COR-L47 (cell line): ENCODE results near the gene HSPB6.
A peak's percentile ranks its signal among the peaks of the same experiment; 100 is the strongest.

Experiments
- DNase-seq: peaks from one replicate; lab custom pipeline; 2025; lab: John Stamatoyannopoulos, UW

HSPB6 gene

DNA sequence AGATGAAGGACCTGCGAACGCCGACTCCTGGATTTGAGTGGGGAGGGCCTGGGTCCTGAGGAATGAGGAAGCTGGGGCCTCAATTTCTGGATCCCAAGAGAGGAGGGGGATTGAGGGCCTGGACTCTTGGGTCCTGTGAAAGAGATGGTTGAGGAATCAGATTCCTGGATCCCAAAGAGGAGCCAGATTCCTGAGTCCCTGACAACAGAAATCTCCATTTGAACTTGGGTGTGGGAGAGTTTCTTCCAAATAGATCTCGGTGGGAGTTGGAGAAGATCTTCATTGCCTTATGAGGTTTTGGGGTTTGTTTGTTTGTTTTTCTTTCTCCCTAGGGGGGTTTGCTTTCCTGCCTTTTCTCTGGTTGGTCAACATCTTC, 10.8 kb downstream of the HSPB6 start:
- no peak for DNase-seq

DNA sequence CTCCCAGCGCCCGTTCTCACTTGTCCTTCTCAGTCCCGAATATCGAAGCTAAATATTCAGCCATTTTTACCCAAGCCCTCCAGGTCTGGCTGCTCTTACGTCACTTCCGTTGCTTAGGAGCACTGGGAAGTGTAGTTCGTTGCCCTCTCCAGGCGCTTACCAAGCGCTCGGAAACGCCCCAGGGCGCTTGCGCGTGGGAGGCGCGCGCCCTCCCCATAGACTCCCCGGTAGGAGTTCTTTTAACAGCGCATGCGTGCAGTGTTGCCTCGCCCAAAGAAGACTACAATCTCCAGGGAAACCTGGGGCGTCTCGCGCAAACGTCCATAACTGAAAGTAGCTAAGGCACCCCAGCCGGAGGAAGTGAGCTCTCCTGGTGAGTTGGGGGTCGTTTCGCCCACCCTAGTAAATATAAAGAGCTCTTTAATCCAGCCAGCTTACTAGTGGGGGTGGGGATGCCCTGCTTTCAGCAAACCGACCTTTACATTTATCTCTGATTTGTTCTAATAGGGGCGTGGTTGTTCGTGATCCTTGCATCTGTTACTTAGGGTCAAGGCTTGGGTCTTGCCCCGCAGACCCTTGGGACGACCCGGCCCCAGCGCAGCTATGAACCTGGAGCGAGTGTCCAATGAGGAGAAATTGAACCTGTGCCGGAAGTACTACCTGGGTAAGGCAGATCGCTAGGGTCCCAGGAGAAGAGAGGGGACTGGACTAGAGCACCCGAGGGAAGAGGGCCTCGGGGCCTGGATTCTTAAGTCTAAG, 11.3 kb downstream of the HSPB6 start, which contains the start of the genes PSENEN and U2AF1L4:
Gene PSENEN (plus strand): TSS at position 324 of the 759 bp plus-strand sequence. CDS start 280 bp downstream, at position 604.
Gene U2AF1L4 (minus strand): TSS at position 91 of the 759 bp plus-strand sequence. CDS start 27 bp downstream, at position 64.
- DNase-seq, result peak; percentile 99

DNA sequence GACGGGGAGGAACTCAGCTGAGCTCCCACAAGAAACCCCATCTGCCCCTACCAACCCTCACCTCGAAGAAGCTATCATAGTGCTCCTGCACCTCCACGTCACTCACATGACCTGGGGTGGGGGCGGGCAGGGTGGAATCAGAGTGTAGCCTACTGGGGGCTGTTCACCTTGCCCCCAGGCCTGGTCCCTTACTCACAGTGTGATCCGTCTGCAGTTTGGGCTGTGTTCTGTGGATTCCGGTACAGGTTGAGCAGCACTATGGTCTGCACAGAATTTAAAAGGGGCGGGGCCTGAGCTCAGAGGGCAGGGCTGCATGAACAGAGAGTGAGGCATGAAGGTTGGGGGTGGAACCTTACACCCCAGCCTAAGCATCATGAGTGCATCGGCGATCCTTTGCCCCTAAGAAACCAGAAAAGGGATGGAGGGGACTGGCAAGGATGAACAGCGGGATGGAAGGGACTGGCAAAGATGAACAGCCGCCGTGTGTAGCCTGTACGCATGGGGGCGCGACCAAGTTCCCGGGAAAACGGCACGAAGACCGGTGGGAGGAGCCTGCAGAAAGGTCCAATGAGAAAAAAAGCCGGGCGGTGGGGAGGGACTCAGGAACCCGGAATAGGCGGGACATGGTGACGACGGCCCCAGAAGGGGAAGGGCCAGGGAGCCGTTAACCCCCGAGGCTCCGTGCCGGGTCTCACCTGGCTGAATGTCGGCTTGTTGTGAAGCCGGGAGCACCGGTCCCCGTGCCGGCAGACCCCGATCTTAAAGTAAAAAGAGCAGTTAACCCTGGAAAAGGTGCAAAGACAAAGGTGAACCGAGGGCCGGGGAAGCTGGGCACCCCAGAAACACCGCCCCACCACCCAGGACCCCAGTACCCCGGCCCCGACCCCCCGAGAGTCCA, 12.2 kb downstream of the HSPB6 start:
- DNase-seq, result peak; percentile 97

DNA sequence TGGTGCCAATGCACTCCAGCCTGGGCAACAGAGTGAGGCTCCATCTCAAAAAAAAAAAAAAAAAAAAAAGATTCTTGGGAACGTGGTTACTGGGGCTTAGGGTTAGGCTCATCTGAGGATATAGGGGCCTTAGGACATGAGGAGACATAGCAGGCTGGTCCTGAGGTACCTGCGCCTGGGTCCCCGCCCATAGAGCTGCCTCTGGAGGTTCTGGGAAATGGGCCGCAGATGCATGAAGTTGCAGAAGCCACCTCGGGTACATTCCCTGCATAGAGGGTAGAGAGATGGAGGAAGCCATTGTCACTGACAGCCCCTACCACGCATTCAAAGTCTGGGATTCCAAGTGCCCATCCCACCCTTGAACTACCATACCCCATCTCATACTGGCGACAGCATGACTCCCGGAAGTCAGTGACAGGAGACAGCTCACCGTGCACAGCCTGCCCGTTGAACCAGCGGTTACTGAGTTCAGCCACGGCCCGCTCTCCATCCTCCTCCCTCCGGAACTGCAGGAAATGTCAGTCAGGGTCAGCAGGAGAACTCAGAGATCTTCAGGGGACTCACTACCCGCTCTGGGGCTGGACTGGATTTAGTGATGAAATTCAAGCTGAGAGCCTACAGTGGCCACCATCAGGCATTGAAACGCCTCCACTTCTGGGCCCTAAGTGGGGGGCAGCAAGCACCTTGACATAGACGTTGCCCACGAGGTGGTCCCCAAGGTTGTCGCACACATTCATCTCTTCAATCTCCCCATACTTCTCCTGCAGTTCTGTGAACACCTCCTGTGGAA, 13.0 kb downstream of the HSPB6 start:
- DNase-seq, result no peak

- DNase-seq, result no peak
Observed at GRCh38 chr19:35742121-35742724, 14.6 kb downstream of the HSPB6 start, which contains the start of gene IGFLR1. TSS of gene IGFLR1 (minus strand) at chr19:35742452. CDS start at chr19:35741180, 1,272 bp downstream.

DNA sequence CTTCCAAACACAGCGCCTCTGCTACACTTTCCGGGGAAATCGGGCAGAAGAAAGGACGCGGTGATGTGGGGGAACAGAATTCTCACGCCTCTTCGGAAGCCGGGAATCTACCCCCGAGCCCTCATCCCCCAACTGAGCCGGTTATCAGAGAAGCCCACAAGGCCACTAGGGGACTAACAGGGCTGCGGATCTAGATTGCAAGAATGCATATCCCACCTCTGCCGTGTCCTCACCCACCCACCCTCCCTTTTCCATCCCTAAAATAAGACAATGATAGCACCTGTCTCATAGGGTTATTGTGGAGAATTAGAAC, 15.7 kb downstream of the HSPB6 start:
- no peak for DNase-seq

GRCh38 chr19:35740423-35741202, 16.2 kb downstream of the HSPB6 start:
- DNase-seq, result peak; percentile 98

DNA sequence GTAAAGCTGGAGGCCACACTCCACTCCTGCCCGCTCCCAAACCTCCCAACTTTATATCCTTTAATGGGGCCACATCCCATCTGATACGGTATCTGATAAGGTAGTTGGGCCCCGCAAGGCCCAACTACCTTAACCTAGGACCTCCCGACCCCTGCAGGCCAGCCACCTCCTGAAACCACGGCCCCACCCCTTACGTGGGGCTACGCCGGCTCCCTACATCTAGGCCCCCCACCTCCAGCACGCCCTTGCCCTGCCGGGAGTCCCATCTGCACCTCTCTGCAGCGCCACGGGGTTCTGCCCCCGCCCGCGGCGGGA, 16.8 kb downstream of the HSPB6 start:
- DNase-seq, result no peak

- DNase-seq, result no peak
Observed at GRCh38 chr19:35739275-35740107, 17.3 kb downstream of the HSPB6 start.

DNA sequence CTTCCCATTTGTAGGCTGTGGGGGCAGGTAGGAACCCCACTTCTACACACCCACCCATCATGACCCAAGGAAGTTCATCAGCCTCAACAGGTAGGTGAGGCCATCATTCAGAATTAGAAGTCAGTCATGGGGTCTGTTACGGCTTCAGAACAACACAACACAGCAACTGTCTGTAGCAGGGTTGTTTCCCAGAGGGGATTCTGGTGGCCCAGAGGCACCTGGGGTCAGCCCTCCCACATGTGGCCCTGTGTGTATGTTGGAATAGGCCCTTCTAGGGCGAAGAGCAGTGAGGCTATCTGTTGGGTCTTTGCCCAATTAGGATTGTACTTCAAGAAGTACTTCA, 18.0 kb downstream of the HSPB6 start:
- no peak for DNase-seq

DNA sequence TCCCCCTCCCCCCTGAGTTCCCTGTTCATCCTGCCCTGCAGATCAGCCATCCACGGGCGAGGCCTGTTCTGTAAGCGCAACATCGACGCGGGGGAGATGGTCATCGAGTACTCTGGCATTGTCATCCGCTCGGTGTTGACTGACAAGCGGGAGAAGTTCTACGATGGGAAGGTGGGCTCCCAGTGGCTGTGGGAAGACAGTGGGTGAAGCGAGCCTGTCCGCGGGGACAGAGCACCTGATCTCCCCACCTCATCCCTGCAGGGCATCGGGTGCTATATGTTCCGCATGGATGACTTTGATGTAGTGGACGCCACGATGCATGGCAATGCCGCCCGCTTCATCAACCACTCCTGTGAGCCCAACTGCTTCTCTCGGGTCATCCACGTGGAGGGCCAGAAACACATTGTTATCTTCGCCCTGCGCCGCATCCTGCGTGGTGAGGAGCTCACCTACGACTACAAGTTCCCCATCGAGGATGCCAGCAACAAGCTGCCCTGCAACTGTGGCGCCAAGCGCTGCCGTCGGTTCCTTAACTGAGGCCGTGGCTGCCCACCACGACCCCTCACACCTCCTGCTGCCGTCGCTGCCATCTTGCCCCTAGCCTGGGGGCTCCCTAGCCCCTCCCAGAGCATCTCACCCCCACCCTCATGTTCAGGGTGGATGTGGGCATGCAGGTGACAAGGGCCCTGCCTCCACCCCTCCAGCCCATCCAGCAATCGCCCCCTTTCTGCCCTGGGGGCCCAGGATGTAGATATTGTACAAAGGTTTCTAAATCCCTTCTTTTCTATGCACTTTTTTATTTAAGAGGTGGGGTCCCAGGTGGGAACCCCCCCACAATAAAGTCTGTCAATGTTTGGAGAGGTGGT, 18.6 kb downstream of the HSPB6 start:
- DNase-seq, result no peak

GRCh38 chr19:35736913-35737886, 19.6 kb downstream of the HSPB6 start:
- DNase-seq, result no peak

- DNase-seq, result no peak
Observed at GRCh38 chr19:35734889-35735288, 21.9 kb downstream of the HSPB6 start.

DNA sequence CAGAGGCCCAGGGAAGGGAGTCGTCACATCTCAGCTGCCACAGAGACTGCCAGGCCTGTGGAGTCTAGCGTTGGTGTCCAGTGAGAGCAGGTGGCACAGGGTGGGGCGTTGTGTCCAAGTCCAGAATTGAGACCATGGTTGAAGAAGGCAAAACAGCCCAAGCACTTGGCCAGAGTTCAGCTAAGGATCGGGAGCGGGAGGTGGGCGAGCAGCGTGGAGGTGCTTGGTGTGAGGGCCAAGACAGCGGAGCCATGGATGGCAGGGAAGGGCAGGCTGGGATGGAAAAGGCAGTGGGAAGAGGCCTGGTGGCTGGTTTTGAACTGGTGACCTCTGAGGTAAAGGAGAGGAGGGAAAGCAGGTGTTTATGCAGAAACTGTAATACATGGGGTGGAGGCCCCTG, 22.6 kb downstream of the HSPB6 start:
- no peak for DNase-seq

DNA sequence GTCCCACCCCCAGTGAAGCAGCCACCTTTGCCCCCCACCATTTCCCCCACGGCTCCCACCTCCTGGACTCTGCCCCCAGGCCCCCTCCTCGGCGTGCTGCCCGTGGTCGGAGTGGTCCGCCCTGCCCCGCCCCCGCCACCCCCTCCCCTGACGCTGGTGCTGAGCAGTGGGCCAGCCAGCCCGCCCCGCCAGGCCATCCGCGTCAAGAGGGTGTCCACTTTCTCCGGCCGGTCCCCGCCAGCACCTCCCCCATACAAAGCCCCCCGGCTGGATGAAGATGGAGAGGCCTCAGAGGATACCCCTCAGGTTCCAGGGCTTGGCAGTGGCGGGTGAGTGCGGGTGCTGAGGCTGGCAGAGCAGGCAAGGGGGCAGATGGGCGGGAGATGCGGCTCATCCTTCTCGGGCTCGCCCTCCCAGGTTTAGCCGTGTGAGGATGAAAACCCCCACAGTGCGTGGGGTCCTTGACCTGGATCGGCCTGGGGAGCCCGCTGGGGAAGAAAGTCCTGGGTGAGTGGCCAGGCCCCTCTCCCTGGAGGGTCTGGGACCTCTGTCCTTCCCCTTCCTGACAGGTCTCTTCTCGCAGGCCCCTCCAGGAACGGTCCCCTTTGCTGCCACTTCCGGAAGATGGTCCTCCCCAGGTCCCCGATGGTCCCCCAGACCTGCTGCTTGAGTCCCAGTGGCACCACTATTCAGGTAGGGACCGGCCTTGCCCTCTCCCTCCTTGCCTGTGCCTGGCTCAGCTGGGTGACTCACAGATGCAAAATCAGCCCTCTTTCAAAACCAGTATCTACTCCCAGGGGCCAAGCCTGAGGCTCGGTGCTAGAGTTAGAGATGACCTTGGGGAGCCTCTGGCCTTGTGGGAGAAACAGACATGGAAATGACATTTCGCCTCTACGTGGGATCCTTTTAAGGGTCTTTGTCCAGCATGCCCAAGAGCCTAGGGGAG, 23.4 kb downstream of the HSPB6 start:
- no peak for DNase-seq

GRCh38 chr19:35732540-35733179, 24.2 kb downstream of the HSPB6 start:
- no peak for DNase-seq
